HepG2 (cell line): Measurements from ENCODE around the gene FAM83F. TPM values are rescaled to one million over a fixed set of nuclear protein-coding genes. Genes with fewer than 3 reads are reported as not detected.

ENCODE experiments used
- ARHGAP35 ChIP-seq: sonication (generic); formaldehyde crosslinking; IDR thresholded peaks from 2 replicates; pipeline ENCODE4 v1.9.0; 2022; ENCODE audit warnings: mild to moderate bottlenecking, inconsistent platforms, moderate library complexity, missing genetic modification reagents, borderline replicate concordance
- CEBPB ChIP-seq: IDR thresholded peaks from 2 replicates; pipeline ENCODE4 v1.6.1; 2011; ENCODE audit warnings: low read depth, low read length, improper control_type of control experiment, borderline replicate concordance
- ELF3 ChIP-seq: IDR thresholded peaks from 2 replicates; pipeline ENCODE4 v1.6.1; 2016; ENCODE audit warnings: missing genetic modification reagents, missing compliant biosample characterization
- FOXJ3 ChIP-seq: sonication (generic); formaldehyde crosslinking; IDR thresholded peaks from 2 replicates; pipeline ENCODE4 v1.4.0; 2020; ENCODE audit warnings: missing genetic modification reagents, mild to moderate bottlenecking, borderline replicate concordance
- MTA1 ChIP-seq: sonication (generic); formaldehyde crosslinking; IDR thresholded peaks from 2 replicates; pipeline ENCODE4 v1.4.0; 2020; ENCODE audit warnings: missing genetic modification reagents, mild to moderate bottlenecking, borderline replicate concordance
- YEATS4 ChIP-seq: sonication (generic); formaldehyde crosslinking; IDR thresholded peaks from 2 replicates; pipeline ENCODE4 v1.4.0; 2020; ENCODE audit warnings: missing genetic modification reagents, borderline replicate concordance
- ZKSCAN1 ChIP-seq: fragments of 150-350 bp; IDR thresholded peaks from 2 replicates; pipeline ENCODE4 v1.6.1; 2014; ENCODE audit warnings: low read length
- ZNF180 ChIP-seq: sonication (generic); formaldehyde crosslinking; IDR thresholded peaks from 2 replicates; pipeline ENCODE4 v1.4.0; 2020; ENCODE audit warnings: low read depth, missing genetic modification reagents, borderline replicate concordance
- ZNF44 ChIP-seq: sonication (generic); formaldehyde crosslinking; IDR thresholded peaks from 2 replicates; pipeline ENCODE4 v1.5.1; 2020; ENCODE audit warnings: mild to moderate bottlenecking, missing genetic modification reagents
- ZNF446 ChIP-seq: sonication (generic); formaldehyde crosslinking; IDR thresholded peaks from 2 replicates; pipeline ENCODE4 v1.5.0; 2020; ENCODE audit warnings: mild to moderate bottlenecking, missing genetic modification reagents
- ZNF562 ChIP-seq: sonication (generic); formaldehyde crosslinking; IDR thresholded peaks from 2 replicates; pipeline ENCODE4 v1.8.0; 2022; ENCODE audit warnings: missing genetic modification reagents, borderline replicate concordance
- ZNF616 ChIP-seq: sonication (generic); formaldehyde crosslinking; IDR thresholded peaks from 2 replicates; pipeline ENCODE4 v1.5.0; 2020; ENCODE audit warnings: low read depth, mild to moderate bottlenecking, missing genetic modification reagents
- polyA plus RNA-seq, 8 experiments: library from polyadenylated mRNA; depleted of rRNA in 3 of 8; stranded (reverse) in 7 of 8; unstranded in 1 of 8; fragments of >200 nt; fragmentation: Illumina TruSeq in 4 of 8; extraction: Trizol in 4 of 8; gene quantifications; 2 replicates each; pipeline versions ENCODE4 v1.2.1 to v1.2.3, GENCODE V29; 2011 to 2016; ENCODE audit warnings: low read depth in 4 of 8, missing spikeins in 1 of 8, mixed read lengths in 1 of 8; ENCODE audit not compliant: insufficient read depth in 1 of 8
- total RNA-seq, 5 experiments: library from RNA; depleted of rRNA; stranded (reverse); fragments of >200 nt; fragmentation: Illumina TruSeq; extraction: Trizol; gene quantifications; 2 replicates each; pipeline ENCODE4 v1.2.3, GENCODE V29; 2016; ENCODE audit warnings: low read depth in 1 of 5
- TF ChIP-seq, protein P1 (sequence below), 2 experiments: fragments of 450-650 bp in 1 of 2; sonication (generic) in 1 of 2; formaldehyde crosslinking in 1 of 2; IDR thresholded peaks; 2 replicates each; pipeline versions ENCODE4 v1.6.1 to v1.8.0; 2016 to 2022; ENCODE audit warnings: antibody characterized with exemption in 1 of 2, mild to moderate bottlenecking in 1 of 2, missing genetic modification reagents in 1 of 2
- TF ChIP-seq, protein P2 (sequence below): sonication (generic); formaldehyde crosslinking; IDR thresholded peaks from 2 replicates; pipeline ENCODE4 v1.8.0; 2022; ENCODE audit warnings: low read depth, missing genetic modification reagents
- TF ChIP-seq, protein P3 (sequence below): sonication (generic); formaldehyde crosslinking; IDR thresholded peaks from 2 replicates; pipeline ENCODE4 v1.8.0; 2022; ENCODE audit warnings: missing genetic modification reagents, mild to moderate bottlenecking, moderate library complexity, borderline replicate concordance
- TF ChIP-seq, protein P4 (sequence below): IDR thresholded peaks from 2 replicates; pipeline ENCODE4 v1.6.1; 2018; ENCODE audit warnings: missing genetic modification reagents, mild to moderate bottlenecking, missing compliant biosample characterization

The FAM83F gene
- total and polyA plus RNA-seq, 2 of the 13 experiments (the other 11 are each of a cell fraction or from before 2014, with no cell fraction given) = not detected

DNA sequence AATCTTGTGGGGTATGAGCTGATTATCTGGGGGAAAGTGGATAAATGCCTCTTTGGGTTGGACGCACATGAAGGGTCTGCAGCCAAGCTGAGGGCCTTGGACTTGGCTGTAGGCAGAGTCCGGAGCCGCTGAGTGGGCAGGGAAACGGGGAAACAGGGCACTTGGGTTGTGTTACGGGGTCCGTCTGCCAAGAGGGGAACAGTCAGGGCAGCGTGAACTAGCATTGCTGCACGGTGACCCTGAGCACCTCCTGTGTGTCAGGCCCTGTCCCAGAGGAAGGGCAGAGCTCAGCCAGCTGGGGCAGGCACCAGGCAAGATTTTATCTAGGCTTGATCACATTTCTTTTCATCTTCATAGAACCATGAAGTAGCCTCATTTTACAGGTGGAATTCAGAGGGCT, 11.9 kb downstream of the FAM83F start (continued):
- TF ChIP-seq, protein P1, sequence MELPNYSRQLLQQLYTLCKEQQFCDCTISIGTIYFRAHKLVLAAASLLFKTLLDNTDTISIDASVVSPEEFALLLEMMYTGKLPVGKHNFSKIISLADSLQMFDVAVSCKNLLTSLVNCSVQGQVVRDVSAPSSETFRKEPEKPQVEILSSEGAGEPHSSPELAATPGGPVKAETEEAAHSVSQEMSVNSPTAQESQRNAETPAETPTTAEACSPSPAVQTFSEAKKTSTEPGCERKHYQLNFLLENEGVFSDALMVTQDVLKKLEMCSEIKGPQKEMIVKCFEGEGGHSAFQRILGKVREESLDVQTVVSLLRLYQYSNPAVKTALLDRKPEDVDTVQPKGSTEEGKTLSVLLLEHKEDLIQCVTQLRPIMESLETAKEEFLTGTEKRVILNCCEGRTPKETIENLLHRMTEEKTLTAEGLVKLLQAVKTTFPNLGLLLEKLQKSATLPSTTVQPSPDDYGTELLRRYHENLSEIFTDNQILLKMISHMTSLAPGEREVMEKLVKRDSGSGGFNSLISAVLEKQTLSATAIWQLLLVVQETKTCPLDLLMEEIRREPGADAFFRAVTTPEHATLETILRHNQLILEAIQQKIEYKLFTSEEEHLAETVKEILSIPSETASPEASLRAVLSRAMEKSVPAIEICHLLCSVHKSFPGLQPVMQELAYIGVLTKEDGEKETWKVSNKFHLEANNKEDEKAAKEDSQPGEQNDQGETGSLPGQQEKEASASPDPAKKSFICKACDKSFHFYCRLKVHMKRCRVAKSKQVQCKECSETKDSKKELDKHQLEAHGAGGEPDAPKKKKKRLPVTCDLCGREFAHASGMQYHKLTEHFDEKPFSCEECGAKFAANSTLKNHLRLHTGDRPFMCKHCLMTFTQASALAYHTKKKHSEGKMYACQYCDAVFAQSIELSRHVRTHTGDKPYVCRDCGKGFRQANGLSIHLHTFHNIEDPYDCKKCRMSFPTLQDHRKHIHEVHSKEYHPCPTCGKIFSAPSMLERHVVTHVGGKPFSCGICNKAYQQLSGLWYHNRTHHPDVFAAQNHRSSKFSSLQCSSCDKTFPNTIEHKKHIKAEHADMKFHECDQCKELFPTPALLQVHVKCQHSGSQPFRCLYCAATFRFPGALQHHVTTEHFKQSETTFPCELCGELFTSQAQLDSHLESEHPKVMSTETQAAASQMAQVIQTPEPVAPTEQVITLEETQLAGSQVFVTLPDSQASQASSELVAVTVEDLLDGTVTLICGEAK (IDR thresholded peaks at IDR 0.05) = no peak
- TF ChIP-seq, protein P1 (CRISPR knock-in tag; IDR thresholded peaks at IDR 0.05) = no peak
- TF ChIP-seq ZKSCAN1 (no peak), FOXJ3 (no peak), ZNF616 (CRISPR knock-in tag) (no peak), ZNF562 (CRISPR knock-in tag) (no peak), YEATS4 (CRISPR knock-in tag) (no peak), ZNF446 (CRISPR knock-in tag) (no peak), ELF3 (CRISPR knock-in tag) (no peak), ZNF44 (CRISPR knock-in tag) (no peak), ARHGAP35 (CRISPR knock-in tag) (no peak), CEBPB (no peak), ZNF180 (CRISPR knock-in tag) (no peak), MTA1 (CRISPR knock-in tag) (no peak)
- TF ChIP-seq, protein P2, sequence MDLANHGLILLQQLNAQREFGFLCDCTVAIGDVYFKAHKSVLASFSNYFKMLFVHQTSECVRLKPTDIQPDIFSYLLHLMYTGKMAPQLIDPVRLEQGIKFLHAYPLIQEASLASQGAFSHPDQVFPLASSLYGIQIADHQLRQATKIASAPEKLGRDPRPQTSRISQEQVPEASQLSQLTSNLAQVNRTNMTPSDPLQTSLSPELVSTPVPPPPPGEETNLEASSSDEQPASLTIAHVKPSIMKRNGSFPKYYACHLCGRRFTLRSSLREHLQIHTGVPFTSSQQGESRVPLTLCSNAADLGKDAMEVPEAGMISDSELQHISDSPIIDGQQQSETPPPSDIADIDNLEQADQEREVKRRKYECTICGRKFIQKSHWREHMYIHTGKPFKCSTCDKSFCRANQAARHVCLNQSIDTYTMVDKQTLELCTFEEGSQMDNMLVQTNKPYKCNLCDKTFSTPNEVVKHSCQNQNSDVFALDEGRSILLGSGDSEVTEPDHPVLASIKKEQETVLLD (CRISPR knock-in tag) = no peak
- TF ChIP-seq, protein P3, sequence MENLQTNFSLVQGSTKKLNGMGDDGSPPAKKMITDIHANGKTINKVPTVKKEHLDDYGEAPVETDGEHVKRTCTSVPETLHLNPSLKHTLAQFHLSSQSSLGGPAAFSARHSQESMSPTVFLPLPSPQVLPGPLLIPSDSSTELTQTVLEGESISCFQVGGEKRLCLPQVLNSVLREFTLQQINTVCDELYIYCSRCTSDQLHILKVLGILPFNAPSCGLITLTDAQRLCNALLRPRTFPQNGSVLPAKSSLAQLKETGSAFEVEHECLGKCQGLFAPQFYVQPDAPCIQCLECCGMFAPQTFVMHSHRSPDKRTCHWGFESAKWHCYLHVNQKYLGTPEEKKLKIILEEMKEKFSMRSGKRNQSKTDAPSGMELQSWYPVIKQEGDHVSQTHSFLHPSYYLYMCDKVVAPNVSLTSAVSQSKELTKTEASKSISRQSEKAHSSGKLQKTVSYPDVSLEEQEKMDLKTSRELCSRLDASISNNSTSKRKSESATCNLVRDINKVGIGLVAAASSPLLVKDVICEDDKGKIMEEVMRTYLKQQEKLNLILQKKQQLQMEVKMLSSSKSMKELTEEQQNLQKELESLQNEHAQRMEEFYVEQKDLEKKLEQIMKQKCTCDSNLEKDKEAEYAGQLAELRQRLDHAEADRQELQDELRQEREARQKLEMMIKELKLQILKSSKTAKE (CRISPR knock-in tag) = no peak
- TF ChIP-seq, protein P4, sequence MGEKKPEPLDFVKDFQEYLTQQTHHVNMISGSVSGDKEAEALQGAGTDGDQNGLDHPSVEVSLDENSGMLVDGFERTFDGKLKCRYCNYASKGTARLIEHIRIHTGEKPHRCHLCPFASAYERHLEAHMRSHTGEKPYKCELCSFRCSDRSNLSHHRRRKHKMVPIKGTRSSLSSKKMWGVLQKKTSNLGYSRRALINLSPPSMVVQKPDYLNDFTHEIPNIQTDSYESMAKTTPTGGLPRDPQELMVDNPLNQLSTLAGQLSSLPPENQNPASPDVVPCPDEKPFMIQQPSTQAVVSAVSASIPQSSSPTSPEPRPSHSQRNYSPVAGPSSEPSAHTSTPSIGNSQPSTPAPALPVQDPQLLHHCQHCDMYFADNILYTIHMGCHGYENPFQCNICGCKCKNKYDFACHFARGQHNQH = no peak
